ENCODE measurements around the gene SEPTIN5. TPM values are rescaled to one million over a fixed set of nuclear protein-coding genes. Genes with fewer than 3 reads are reported as not detected.

The SEPTIN5 gene
- polyA plus RNA-seq, 2 of the 4 experiments (the other 2 are of a cell fraction): 4.6 to 12.6 TPM

DNA sequence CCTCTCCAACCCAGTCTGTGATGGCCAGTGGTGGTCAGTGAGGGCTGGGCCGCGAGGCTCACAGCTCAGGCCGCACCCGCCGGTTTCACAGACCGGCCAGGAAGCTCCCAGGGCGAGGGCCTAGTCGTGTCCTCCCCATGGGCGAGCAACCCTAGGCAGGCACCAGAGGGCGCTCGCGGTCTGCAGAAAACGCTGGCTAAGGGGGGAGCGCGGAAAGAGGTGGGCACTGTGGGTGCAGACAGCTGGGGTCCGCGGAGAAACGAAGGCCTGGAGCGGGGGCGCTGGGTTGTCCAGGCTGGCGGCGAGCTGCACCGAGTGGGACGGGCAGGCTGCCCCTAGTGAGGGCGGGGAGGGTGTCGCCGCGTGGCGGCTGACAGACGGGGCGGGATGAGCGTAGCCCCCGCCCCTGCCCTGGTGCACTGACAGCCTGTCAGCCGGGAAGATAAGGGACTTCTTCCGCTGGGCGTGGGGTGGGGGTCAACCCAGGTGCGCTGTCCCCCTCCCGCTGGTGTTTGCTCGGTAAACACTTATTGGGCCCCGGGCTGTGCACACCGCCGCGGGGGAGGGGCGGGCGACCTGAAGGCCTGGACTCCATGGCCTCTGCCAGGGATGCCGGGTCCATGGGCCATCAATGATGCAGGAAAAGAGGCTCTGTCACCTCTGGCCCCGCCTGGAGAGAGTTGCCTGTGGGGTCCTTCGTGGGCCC is 16.5 kb downstream of the SEPTIN5 start:
- Histone ChIP-seq H3K9me3 (no peaks in the 10 kb centered on the region), H3K27ac (peak overlapping the region; percentile 50 to 79; a peak in 5 of 6 replicates), H3K4me3 (peak overlapping the region; percentile 47), H3K4me2 (peak overlapping the region; percentile 95), H3K4me1 (no peaks in the 10 kb centered on the region)
- ChIA-PET CTCF (interaction anchor here (0.6 to 8.4 kb wide), 77 partner anchors 8 to 717 kb away, joined by 3 to 215 read pairs (median 5); partner anchors contain the start of genes ESS2 and TANGO2), POLR2A (interaction anchor here (1.3 kb wide), 1 partner anchor 179 kb away, joined by 4 read pairs; no protein-coding TSS in a partner anchor)
- ATAC-seq: peak; percentile 80 to 95
- TF ChIP-seq SMC3 (IDR thresholded peaks at IDR 0.05) (peak; percentile 95), FOXS1 (CRISPR knock-in tag; IDR thresholded peaks at IDR 0.05) (no peak), EP300 (IDR thresholded peaks at IDR 0.05) (no peak), POLR2AphosphoS2 (conservative IDR thresholded peaks at IDR 0.05; ENCODE audit: low read length) (no peak), PHF8 (IDR thresholded peaks at IDR 0.05; ENCODE audit: borderline replicate concordance, low read depth) (no peak), HDAC2 (IDR thresholded peaks at IDR 0.05) (no peak), KDM5A (IDR thresholded peaks at IDR 0.05) (no peak), RAD21 (conservative IDR thresholded peaks at IDR 0.05 in 1 of 2, IDR thresholded peaks at IDR 0.05 in 1 of 2) (peak; percentile 92 to 97), MAFK (IDR thresholded peaks at IDR 0.05; ENCODE audit: partially characterized antibody) (peak; percentile 9), ESRRA (IDR thresholded peaks at IDR 0.05; ENCODE audit: borderline replicate concordance, low read length) (no peak), MAZ (IDR thresholded peaks at IDR 0.05; ENCODE audit: borderline replicate concordance, low read depth, low read length) (no peak)
- TF ChIP-seq, protein P1, sequence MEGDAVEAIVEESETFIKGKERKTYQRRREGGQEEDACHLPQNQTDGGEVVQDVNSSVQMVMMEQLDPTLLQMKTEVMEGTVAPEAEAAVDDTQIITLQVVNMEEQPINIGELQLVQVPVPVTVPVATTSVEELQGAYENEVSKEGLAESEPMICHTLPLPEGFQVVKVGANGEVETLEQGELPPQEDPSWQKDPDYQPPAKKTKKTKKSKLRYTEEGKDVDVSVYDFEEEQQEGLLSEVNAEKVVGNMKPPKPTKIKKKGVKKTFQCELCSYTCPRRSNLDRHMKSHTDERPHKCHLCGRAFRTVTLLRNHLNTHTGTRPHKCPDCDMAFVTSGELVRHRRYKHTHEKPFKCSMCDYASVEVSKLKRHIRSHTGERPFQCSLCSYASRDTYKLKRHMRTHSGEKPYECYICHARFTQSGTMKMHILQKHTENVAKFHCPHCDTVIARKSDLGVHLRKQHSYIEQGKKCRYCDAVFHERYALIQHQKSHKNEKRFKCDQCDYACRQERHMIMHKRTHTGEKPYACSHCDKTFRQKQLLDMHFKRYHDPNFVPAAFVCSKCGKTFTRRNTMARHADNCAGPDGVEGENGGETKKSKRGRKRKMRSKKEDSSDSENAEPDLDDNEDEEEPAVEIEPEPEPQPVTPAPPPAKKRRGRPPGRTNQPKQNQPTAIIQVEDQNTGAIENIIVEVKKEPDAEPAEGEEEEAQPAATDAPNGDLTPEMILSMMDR (IDR thresholded peaks at IDR 0.05): peak; percentile 79
- TF ChIP-seq, protein P2, sequence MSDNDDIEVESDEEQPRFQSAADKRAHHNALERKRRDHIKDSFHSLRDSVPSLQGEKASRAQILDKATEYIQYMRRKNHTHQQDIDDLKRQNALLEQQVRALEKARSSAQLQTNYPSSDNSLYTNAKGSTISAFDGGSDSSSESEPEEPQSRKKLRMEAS (IDR thresholded peaks at IDR 0.05): 0 out of 2 replicates have a peak, but pooled peaks have one; percentile 15
- 4% methylated on average over 5 of the region's 48 CpGs for WGBS (ENCODE audit: missing lambda C conversion rate)
- no peak for FAIRE-seq
- peak; percentile 58 to 73 for DNase-seq (ENCODE audit: low read depth in 1 of 2, low spot score in 1 of 2)

DNA sequence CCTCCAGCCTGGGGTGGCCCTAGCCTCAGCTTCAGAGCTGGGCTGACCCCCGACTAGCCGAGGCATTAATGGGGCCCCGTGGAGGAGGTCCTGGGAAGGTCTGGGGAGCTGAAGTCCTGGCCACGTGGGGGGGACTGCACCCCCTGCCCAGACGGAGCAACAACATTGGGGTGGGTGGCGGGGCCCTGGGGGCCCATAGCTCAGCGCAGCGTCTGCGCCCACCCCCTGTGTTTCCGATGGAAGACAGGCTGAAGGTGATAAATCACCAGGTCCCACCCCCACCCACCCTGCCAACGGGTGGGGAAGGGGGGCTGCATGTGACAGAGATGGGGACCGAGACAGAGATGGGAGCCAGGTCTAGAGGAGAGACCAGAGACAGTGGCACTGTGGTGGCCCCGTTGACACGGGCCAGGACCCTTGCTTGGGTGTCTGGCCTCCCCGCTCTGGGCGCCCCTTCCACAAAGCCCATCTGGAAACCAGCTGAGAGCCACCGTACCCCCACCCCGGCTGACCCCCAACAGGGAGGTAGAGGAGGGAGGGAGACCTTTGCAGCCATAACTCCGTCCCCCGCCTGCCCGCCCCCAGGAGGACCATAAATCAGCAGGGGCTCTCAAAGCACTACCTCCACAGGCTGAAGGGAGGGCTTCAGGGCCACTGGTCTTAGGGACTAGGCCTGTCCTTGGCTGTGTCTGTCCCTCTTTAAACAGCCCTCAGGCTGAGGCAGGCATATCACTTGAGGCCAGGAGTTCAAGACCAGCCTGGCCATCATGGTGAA is 17.2 kb downstream of the SEPTIN5 start:
- ChIA-PET CTCF (interaction anchor here (0.6 to 8.4 kb wide), 56 partner anchors 7 to 718 kb away, joined by 3 to 215 read pairs (median 6); partner anchors contain the start of gene ESS2), POLR2A (interaction anchor here (1.3 kb wide), 1 partner anchor 179 kb away, joined by 4 read pairs; no protein-coding TSS in a partner anchor)
- H3K27ac ChIP-seq: peak overlapping the region in 1 of 2 experiments; percentile 79; a peak in 1 of 6 replicates
- no peaks in the 10 kb centered on the region for H3K9me3 ChIP-seq
- FAIRE-seq: no peak
- TF ChIP-seq, protein P3, sequence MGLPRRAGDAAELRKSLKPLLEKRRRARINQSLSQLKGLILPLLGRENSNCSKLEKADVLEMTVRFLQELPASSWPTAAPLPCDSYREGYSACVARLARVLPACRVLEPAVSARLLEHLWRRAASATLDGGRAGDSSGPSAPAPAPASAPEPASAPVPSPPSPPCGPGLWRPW (IDR thresholded peaks at IDR 0.05): no peak
- TF ChIP-seq ESRRA (IDR thresholded peaks at IDR 0.05; ENCODE audit: borderline replicate concordance, low read length) (no peak), RCOR1 (IDR thresholded peaks at IDR 0.05; ENCODE audit: low read depth, low read length) (no peak), EP300 (IDR thresholded peaks at IDR 0.05) (no peak), RFX5 (IDR thresholded peaks at IDR 0.05) (no peak), SMC3 (IDR thresholded peaks at IDR 0.05) (no peak), EHMT2 (IDR thresholded peaks at IDR 0.05; ENCODE audit: low read depth) (no peak), HEYL (CRISPR knock-in tag; IDR thresholded peaks at IDR 0.05) (no peak), FOXS1 (CRISPR knock-in tag; IDR thresholded peaks at IDR 0.05) (no peak), HOXA7 (CRISPR knock-in tag; IDR thresholded peaks at IDR 0.05) (no peak), ZFP36 (IDR thresholded peaks at IDR 0.05; ENCODE audit: borderline replicate concordance, partially characterized antibody) (no peak), TP53 (CRISPR knock-in tag; IDR thresholded peaks at IDR 0.05) (no peak)
- TF ChIP-seq, protein P4, sequence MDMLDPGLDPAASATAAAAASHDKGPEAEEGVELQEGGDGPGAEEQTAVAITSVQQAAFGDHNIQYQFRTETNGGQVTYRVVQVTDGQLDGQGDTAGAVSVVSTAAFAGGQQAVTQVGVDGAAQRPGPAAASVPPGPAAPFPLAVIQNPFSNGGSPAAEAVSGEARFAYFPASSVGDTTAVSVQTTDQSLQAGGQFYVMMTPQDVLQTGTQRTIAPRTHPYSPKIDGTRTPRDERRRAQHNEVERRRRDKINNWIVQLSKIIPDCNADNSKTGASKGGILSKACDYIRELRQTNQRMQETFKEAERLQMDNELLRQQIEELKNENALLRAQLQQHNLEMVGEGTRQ (IDR thresholded peaks at IDR 0.05): no peak
- TF ChIP-seq, protein P2 (IDR thresholded peaks at IDR 0.05): no peak
- TF ChIP-seq, protein P5, sequence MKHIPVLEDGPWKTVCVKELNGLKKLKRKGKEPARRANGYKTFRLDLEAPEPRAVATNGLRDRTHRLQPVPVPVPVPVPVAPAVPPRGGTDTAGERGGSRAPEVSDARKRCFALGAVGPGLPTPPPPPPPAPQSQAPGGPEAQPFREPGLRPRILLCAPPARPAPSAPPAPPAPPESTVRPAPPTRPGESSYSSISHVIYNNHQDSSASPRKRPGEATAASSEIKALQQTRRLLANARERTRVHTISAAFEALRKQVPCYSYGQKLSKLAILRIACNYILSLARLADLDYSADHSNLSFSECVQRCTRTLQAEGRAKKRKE (CRISPR knock-in tag; IDR thresholded peaks at IDR 0.05; ENCODE audit: low read depth): no peak
- DNase-seq (ENCODE audit: low read depth in 1 of 2, low spot score in 1 of 2): no peak
- 61% methylated on average over 4 of the region's 21 CpGs for WGBS (ENCODE audit: missing lambda C conversion rate)
- peak overlapping the region; percentile 47; the same call in 1 of the 3 replicates for H3K4me3 ChIP-seq
- no peak for ATAC-seq
- H3K4me2 ChIP-seq: peak overlapping the region; percentile 95
- no peaks in the 10 kb centered on the region for H3K4me1 ChIP-seq

Data from A549 (cell line).